OCI-LY3 (cell line): ENCODE data around the gene MERTK.

ENCODE experiments used
- H2AFZ ChIP-seq: fragments of 200-600, 300-600 bp; shearing (Covaris generic); 2 replicates; pipeline ENCODE4 v1.6.0; 2014; ENCODE audit warnings: antibody characterized with exemption, low read depth, low read length
- H3K27ac ChIP-seq: fragments of 200-600, 300-600 bp; sonication (generic); 2 replicates; pipeline ENCODE4 v1.5.1; 2014; ENCODE audit warnings: mild to moderate bottlenecking, low read length, moderate library complexity, mixed read lengths
- H3K27me3 ChIP-seq: fragments of 200-600, 300-600 bp; sonication (generic); 2 replicates; pipeline ENCODE4 v1.6.1; 2014; ENCODE audit warnings: low read depth, low read length, mixed read lengths
- H3K36me3 ChIP-seq: fragments of 200-600, 300-600 bp; sonication (generic); replicated peaks from 2 replicates; pipeline ENCODE3; 2014; ENCODE audit warnings: low read depth, low read length, mixed read lengths
- H3K4me1 ChIP-seq: fragments of 300-600, 200-600 bp; sonication (generic); 2 replicates; pipeline ENCODE4 v1.6.1; 2014; ENCODE audit warnings: low read length, mixed read lengths
- H3K4me2 ChIP-seq: fragments of 200-600, 300-600 bp; sonication (generic); 2 replicates; pipeline ENCODE4 v1.6.1; 2014; ENCODE audit warnings: low read length, mixed read lengths
- H3K4me3 ChIP-seq: fragments of 300-600, 200-600 bp; sonication (generic); 2 replicates; pipeline ENCODE4 v1.5.1; 2014; ENCODE audit warnings: antibody characterized with exemption, mild to moderate bottlenecking, low read length, moderate library complexity
- H3K79me2 ChIP-seq: fragments of 300-600, 200-600 bp; shearing (Covaris generic); 2 replicates; pipeline ENCODE4 v1.6.1; 2014; ENCODE audit warnings: mild to moderate bottlenecking, low read length, mixed read lengths
- H3K9ac ChIP-seq: fragments of 300-600, 200-600 bp; shearing (Covaris generic); 2 replicates; pipeline ENCODE4 v1.6.0; 2014; ENCODE audit warnings: mild to moderate bottlenecking, low read length, moderate library complexity
- H3K9me3 ChIP-seq: fragments of 200-600, 300-600 bp; shearing (Covaris generic); 2 replicates; pipeline ENCODE4 v1.6.1; 2014; ENCODE audit warnings: low read length, mixed read lengths; ENCODE audit not compliant: insufficient read depth
- H4K20me1 ChIP-seq: fragments of 200-600, 300-600 bp; sonication (generic); 2 replicates; pipeline ENCODE4 v1.6.1; 2016; ENCODE audit warnings: low read length, mixed read lengths; ENCODE audit not compliant: insufficient read depth
- CTCF ChIP-seq: fragments of 200-600, 300-600 bp; sonication (generic); IDR thresholded peaks from 2 replicates; pipeline ENCODE4 v1.5.1; 2014; ENCODE audit warnings: antibody characterized with exemption, low read length, low read depth
- EZH2phosphoT487 ChIP-seq: fragments of 200-600 bp; shearing (Covaris generic); IDR thresholded peaks from 2 replicates; pipeline ENCODE4 v1.6.1; 2018; ENCODE audit warnings: antibody characterized with exemption, mixed run types, low read depth

MERTK gene

GRCh38 chr2:112003576-112004252, 105.3 kb downstream of the MERTK start:
- no peaks in the 10 kb centered on the region for H4K20me1 ChIP-seq
- H3K27me3 ChIP-seq = 0 out of 2 replicates have a peak, but pooled peaks cover under 1% of the 10 kb centered on the region
- H3K4me1 ChIP-seq = peaks cover 13% of the 10 kb centered on the region
- no peak overlapping the region for H3K4me3 ChIP-seq
- H3K36me3 ChIP-seq = no peaks in the 10 kb centered on the region
- no peaks in the 10 kb centered on the region for H3K9me3 ChIP-seq
- H3K9ac ChIP-seq = no peak overlapping the region
- no peaks in the 10 kb centered on the region for H3K79me2 ChIP-seq
- H2AFZ ChIP-seq = no peak overlapping the region
- H3K27ac ChIP-seq = no peak overlapping the region
- TF ChIP-seq EZH2phosphoT487 (no peak), CTCF (no peak)
- H3K4me2 ChIP-seq = no peak overlapping the region

- no peak for TF ChIP-seq EZH2phosphoT487
- TF ChIP-seq CTCF = no peak
- Histone ChIP-seq H3K9ac (no peak overlapping the region), H3K27ac (no peak overlapping the region)
Observed at GRCh38 chr2:112004253-112004645, 105.8 kb downstream of the MERTK start.

GRCh38 chr2:112005406-112006075, 107.1 kb downstream of the MERTK start:
- H4K20me1 ChIP-seq = no peaks in the 10 kb centered on the region
- no peak overlapping the region for H3K27ac ChIP-seq
- H3K36me3 ChIP-seq = no peaks in the 10 kb centered on the region
- no peak overlapping the region for H3K4me2 ChIP-seq
- 0 out of 2 replicates have a peak, but pooled peaks cover 5% of the 10 kb centered on the region for H3K27me3 ChIP-seq
- H3K9ac ChIP-seq = no peak overlapping the region
- no peaks in the 10 kb centered on the region for H3K9me3 ChIP-seq
- no peak overlapping the region for H2AFZ ChIP-seq
- H3K4me3 ChIP-seq = no peak overlapping the region
- H3K4me1 ChIP-seq = peaks cover 13% of the 10 kb centered on the region
- H3K79me2 ChIP-seq = no peaks in the 10 kb centered on the region
- no peak for TF ChIP-seq CTCF
- no peak for TF ChIP-seq EZH2phosphoT487

More at GRCh38 chr2:112004253-112004645, 105.8 kb downstream of the MERTK start:
- no peaks in the 10 kb centered on the region for H3K36me3 ChIP-seq
- H3K79me2 ChIP-seq = no peaks in the 10 kb centered on the region
- no peak overlapping the region for H3K4me2 ChIP-seq
- H4K20me1 ChIP-seq = no peaks in the 10 kb centered on the region
- no peak overlapping the region for H2AFZ ChIP-seq
- H3K27me3 ChIP-seq = 0 out of 2 replicates have a peak, but pooled peaks cover 5% of the 10 kb centered on the region
- H3K4me3 ChIP-seq = no peak overlapping the region
- no peaks in the 10 kb centered on the region for H3K9me3 ChIP-seq
- H3K4me1 ChIP-seq = peaks cover 13% of the 10 kb centered on the region

GRCh38 chr2:112006076-112006410, 107.6 kb downstream of the MERTK start:
- Histone ChIP-seq H2AFZ (no peak overlapping the region), H3K9ac (no peak overlapping the region), H3K9me3 (no peaks in the 10 kb centered on the region), H3K4me2 (no peak overlapping the region), H4K20me1 (no peaks in the 10 kb centered on the region), H3K4me1 (peaks cover 9% of the 10 kb centered on the region), H3K79me2 (no peaks in the 10 kb centered on the region), H3K27ac (no peak overlapping the region), H3K27me3 (0 out of 2 replicates have a peak, but pooled peaks cover 5% of the 10 kb centered on the region), H3K36me3 (no peaks in the 10 kb centered on the region), H3K4me3 (no peak overlapping the region)
- TF ChIP-seq EZH2phosphoT487 (no peak), CTCF (no peak)
